Gastrocnemius medialis (tissue), 4 donors: ENCODE results near the gene NISCH. TPM values are rescaled to one million over a fixed set of nuclear protein-coding genes. Genes with fewer than 3 reads are reported as not detected.
"Not testable (repeated sequence)": the region's sequence is repeated elsewhere in the genome, so short reads cannot be mapped to it uniquely, and the experiment has no call there.

Experiments
- ATAC-seq, 2 donors: fragments of 150-250 bp; one replicate each; pipeline ENCODE4 v1.9.1; 2016
- DNase-seq, 2 donors: peaks; one replicate each; pipeline ENCODE4 v3.0.0-alpha.2; 2019
- H3K27ac ChIP-seq, 4 donors: fragments of 200-600 bp; sonication (generic); 1 replicate in 1 of 4; 2 replicates in 3 of 4; pipeline ENCODE4 v1.5.1; 2016 to 2018; ENCODE audit warnings: mild to moderate bottlenecking in 2 of 4, moderate library complexity in 1 of 4
- H3K27me3 ChIP-seq, 3 donors: fragments of 200-600 bp; sonication (generic) in 2 of 3; 1 replicate in 1 of 3; 2 replicates in 2 of 3; pipeline versions ENCODE4 v1.5.1 to v1.6.0; 2016 to 2019; ENCODE audit warnings: mild to moderate bottlenecking in 1 of 3, moderate library complexity in 1 of 3
- H3K36me3 ChIP-seq, 2 donors: fragments of 200-600 bp; sonication (generic) in 1 of 2; one replicate each; pipeline ENCODE4 v1.5.1; 2017 to 2018
- H3K4me1 ChIP-seq, 2 donors: fragments of 200-600 bp; sonication (generic) in 1 of 2; one replicate each; pipeline ENCODE4 v1.5.1; 2016 to 2017; ENCODE audit warnings: mild to moderate bottlenecking in 2 of 2
- H3K4me3 ChIP-seq, 4 donors: fragments of 200-600 bp; sonication (generic) in 3 of 4; 1 replicate in 1 of 4; 2 replicates in 3 of 4; pipeline ENCODE4 v1.5.1; 2016 to 2019; ENCODE audit warnings: mild to moderate bottlenecking in 2 of 4
- H3K9me3 ChIP-seq, 3 donors: fragments of 200-600 bp; sonication (generic) in 2 of 3; 1 replicate in 1 of 3; 2 replicates in 2 of 3; pipeline ENCODE4 v1.5.1; 2016 to 2019
- POLR2A ChIP-seq, 2 donors: fragments of 450-650 bp; IDR thresholded peaks; one replicate each; pipeline ENCODE4 v1.6.1; 2017; ENCODE audit warnings: antibody characterized with exemption in 2 of 2, mild to moderate bottlenecking in 2 of 2, moderate library complexity in 2 of 2
- in situ Hi-C, 4 donors: fragments of 200-750 bp; cut with MboI; loops; one replicate each; pipeline versions ENCODE4 v1.15.0 to v1.8.0; 2017; ENCODE audit warnings: low sequenced_read_pairs in 4 of 4
- intact Hi-C: fragments of 100-400 bp; cut with DNase I; formaldehyde crosslinking; loops from one replicate; pipeline ENCODE4 v1.15.1; 2023; ENCODE audit warnings: low total_unique reads
- total RNA-seq, 4 donors: library from RNA; depleted of rRNA; stranded (reverse); fragments of >200 nt; gene quantifications; one replicate each; pipeline versions ENCODE4 v1.1.0 to v1.2.3, GENCODE V29; 2016
- TF ChIP-seq, protein P1 (sequence below), 5 experiments: fragments of 450-650 bp in 3 of 5; fragments of 200-600 bp in 2 of 5; sonication (generic) in 2 of 5; IDR thresholded peaks in 4 of 5; conservative IDR thresholded peaks in 1 of 5; 1 replicate in 4 of 5; 2 replicates in 1 of 5; pipeline ENCODE4 v1.5.1; 2016 to 2019; ENCODE audit warnings: antibody characterized with exemption in 5 of 5, mild to moderate bottlenecking in 3 of 5, moderate library complexity in 3 of 5

The NISCH gene
- total RNA-seq, 4 donors from 2014 or later, result 19.2 to 38.3 (median 25.0) TPM

DNA sequence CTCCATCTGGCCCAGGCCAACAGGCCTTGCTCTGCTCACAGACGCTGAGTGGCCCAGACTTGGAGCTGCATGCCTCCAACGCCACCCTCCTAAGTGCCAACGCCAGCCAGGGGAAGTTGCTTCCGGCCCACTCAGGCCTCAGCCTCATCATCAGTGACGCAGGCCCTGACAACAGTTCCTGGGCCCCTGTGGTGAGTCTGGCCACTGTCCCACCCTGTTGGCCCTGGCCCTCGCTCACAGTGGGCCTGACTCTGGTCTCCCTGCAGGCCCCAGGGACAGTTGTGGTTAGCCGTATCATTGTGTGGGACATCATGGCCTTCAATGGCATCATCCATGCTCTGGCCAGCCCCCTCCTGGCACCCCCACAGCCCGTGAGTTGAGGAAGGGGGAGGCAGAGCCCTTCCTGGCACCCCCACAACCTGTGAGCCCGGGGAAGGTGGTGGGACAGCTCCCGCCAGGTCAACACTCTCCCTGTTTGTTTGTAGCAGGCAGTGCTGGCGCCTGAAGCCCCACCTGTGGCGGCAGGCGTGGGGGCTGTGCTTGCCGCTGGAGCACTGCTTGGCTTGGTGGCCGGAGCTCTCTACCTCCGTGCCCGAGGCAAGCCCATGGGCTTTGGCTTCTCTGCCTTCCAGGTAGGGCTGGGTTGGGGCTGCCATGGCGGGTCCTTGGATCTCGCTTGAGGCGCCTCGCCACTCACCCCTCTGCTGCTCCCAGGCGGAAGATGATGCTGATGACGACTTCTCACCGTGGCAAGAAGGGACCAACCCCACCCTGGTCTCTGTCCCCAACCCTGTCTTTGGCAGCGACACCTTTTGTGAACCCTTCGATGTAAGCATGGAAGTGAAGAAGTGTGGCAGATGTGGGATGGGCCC is 68.2 kb downstream of the NISCH start:
- in situ Hi-C loops, result no loop called here

DNA sequence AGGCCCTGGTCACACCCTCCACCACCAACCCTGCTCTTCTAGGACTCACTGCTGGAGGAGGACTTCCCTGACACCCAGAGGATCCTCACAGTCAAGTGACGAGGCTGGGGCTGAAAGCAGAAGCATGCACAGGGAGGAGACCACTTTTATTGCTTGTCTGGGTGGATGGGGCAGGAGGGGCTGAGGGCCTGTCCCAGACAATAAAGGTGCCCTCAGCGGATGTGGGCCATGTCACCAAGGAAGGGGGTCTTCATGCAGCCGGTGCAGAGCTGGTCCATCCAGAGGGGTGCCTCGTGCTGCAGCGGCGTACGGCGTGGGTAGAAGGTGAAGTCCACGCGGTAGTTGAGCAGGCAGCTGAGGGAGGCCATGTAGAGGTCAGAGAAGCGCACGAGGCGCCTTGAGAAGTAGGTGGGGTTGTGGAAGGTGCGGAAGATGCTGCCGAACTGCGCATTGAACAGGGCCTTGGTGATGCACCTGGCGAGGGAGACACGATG is 68.9 kb downstream of the NISCH start:
- H3K4me1 ChIP-seq, result peaks cover 6 to 9% of the 10 kb centered on the region in 2 donors
- ATAC-seq (no peak), DNase-seq (no peak)
- no peaks in the 10 kb centered on the region for H3K36me3 ChIP-seq
- H3K27ac ChIP-seq, result peak overlapping the region; percentile 33 to 80 (median 70)
- H3K27me3 ChIP-seq, result no peaks in the 10 kb centered on the region
- TF ChIP-seq, protein P1, sequence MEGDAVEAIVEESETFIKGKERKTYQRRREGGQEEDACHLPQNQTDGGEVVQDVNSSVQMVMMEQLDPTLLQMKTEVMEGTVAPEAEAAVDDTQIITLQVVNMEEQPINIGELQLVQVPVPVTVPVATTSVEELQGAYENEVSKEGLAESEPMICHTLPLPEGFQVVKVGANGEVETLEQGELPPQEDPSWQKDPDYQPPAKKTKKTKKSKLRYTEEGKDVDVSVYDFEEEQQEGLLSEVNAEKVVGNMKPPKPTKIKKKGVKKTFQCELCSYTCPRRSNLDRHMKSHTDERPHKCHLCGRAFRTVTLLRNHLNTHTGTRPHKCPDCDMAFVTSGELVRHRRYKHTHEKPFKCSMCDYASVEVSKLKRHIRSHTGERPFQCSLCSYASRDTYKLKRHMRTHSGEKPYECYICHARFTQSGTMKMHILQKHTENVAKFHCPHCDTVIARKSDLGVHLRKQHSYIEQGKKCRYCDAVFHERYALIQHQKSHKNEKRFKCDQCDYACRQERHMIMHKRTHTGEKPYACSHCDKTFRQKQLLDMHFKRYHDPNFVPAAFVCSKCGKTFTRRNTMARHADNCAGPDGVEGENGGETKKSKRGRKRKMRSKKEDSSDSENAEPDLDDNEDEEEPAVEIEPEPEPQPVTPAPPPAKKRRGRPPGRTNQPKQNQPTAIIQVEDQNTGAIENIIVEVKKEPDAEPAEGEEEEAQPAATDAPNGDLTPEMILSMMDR (IDR thresholded peaks at IDR 0.05 in 4 of 5, conservative IDR thresholded peaks at IDR 0.05 in 1 of 5), result no peak
- no peak for TF ChIP-seq POLR2A (IDR thresholded peaks at IDR 0.05)
- H3K9me3 ChIP-seq, result no peaks in the 10 kb centered on the region
- intact Hi-C loops, result no loop called here
- in situ Hi-C loops, result no loop called here
- H3K4me3 ChIP-seq, result no peak overlapping the region

More for the DNA sequence above, 68.2 kb downstream of the NISCH start:
- H3K27me3 ChIP-seq, result no peaks in the 10 kb centered on the region
- H3K27ac ChIP-seq, result peak overlapping the region; percentile 33 to 80 (median 70)
- H3K4me1 ChIP-seq, result peaks cover 4 to 7% of the 10 kb centered on the region in 2 donors
- no peaks in the 10 kb centered on the region for H3K36me3 ChIP-seq
- intact Hi-C loops, result no loop called here
- no peak overlapping the region for H3K4me3 ChIP-seq
- DNase-seq (no peak), ATAC-seq (no peak)
- TF ChIP-seq POLR2A (IDR thresholded peaks at IDR 0.05), result no peak
- TF ChIP-seq, protein P1 (IDR thresholded peaks at IDR 0.05 in 4 of 5, conservative IDR thresholded peaks at IDR 0.05 in 1 of 5), result no peak
- H3K9me3 ChIP-seq, result no peaks in the 10 kb centered on the region

DNA sequence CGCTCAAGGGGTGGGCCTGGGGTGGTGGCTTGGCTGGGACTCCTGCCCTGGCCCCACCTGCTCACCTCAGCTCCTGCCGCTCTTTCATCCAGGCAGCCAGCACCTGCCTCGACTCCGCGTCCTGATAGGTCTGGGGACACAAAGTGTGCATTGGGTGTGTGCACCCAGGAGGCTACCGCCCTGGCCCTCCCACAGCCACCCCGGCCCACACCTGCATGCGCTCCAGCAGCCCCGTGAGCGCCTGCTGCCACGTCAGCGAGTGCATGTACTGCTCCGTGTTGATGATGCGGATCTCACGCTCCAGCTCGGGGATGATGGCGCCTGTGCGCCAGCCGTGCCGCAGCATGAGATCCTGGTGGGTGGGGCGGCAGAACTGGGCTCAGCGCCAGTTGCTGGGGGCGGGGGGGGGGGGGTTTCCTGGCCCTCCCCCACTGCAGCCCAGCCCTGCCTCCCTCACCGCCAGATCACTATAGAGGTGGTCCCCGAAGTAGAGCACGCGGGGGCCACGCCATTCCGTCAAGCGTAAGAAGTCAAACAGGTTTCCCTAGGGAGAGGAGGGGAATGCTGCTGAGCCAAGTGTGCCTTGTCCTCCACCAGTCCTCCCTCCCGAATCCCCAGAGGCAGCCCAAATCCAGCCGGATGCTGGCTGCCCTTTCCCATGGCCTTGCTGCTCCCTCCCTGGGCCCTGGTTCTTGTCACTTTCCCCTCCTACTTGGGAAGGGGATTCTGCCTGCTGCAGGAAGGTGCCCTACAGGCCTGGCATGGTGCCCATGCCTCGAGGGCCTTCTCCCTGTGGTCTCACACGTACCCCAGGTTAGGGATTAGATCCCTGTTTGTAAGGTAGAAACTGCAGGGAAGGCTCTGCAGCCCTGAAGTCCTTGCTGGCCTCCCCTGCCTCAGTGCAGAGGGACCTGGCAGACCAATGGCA is 69.6 kb downstream of the NISCH start:
- TF ChIP-seq, protein P1 (IDR thresholded peaks at IDR 0.05 in 4 of 5, conservative IDR thresholded peaks at IDR 0.05 in 1 of 5), result no peak
- no peak for TF ChIP-seq POLR2A (IDR thresholded peaks at IDR 0.05)
- Histone ChIP-seq H3K4me1 (peaks cover 14 to 16% of the 10 kb centered on the region in 2 donors), H3K36me3 (no peaks in the 10 kb centered on the region), H3K27me3 (no peaks in the 10 kb centered on the region), H3K9me3 (no peaks in the 10 kb centered on the region), H3K4me3 (no peak overlapping the region), H3K27ac (peak overlapping the region; percentile 61 to 80 (median 70))
- intact Hi-C loops (no loop called here), in situ Hi-C loops (no loop called here)
- ATAC-seq, result peak; percentile 18 to 31
- no peak for DNase-seq

DNA sequence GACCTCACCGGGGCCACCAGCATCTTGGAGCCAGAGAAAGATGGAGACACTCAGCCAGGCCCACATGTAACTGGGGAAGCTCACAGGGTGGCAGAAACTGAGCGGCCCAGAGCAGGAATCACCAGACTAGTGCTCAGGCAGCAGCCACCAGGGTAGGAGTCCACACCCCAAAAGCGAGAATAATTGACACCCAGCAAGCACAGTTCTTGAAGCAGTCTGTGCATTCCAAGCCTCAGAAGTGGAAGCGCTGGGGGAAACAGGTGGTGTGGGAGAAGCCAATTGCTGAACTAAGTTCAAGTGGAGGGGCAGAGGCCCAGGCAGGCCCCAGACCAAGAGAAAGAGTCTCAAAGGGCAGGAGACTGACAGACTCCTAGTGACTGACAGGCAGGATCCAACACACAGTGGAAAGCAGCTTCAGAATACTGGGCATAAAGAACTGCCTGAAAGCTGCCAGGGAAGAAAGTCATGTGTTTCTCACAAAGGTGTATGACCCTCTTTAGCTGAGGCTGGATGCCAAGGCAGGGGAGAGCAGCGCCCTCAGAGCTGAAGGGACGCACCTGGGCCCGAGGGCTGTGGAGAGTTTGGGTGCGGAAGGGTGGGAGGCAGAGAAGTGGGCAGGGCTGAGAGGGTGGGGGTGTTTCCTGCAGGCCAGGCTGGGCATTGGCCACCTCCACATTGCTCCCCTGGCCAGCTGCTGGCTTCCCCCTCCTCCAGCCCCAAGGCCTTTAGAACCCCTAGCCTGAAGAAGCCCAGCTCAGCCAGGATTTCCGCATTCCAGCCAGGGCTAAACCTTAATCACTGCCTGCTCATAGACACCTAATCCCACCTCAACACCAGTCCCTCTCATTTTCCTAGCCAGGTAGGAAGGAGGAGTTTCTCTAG is 70.5 kb downstream of the NISCH start:
- Histone ChIP-seq H3K9me3 (no peaks in the 10 kb centered on the region), H3K36me3 (no peaks in the 10 kb centered on the region), H3K4me3 (no peak overlapping the region), H3K4me1 (peaks cover 23 to 25% of the 10 kb centered on the region in 2 donors), H3K27ac (peak overlapping the region; percentile 61 to 80 (median 70)), H3K27me3 (no peaks in the 10 kb centered on the region)
- in situ Hi-C loops, result no loop called here
- no peak for DNase-seq
- intact Hi-C loops, result no loop called here
- TF ChIP-seq POLR2A (IDR thresholded peaks at IDR 0.05), result no peak
- TF ChIP-seq, protein P1 (IDR thresholded peaks at IDR 0.05 in 4 of 5, conservative IDR thresholded peaks at IDR 0.05 in 1 of 5), result no peak
- ATAC-seq, result no peak

DNA sequence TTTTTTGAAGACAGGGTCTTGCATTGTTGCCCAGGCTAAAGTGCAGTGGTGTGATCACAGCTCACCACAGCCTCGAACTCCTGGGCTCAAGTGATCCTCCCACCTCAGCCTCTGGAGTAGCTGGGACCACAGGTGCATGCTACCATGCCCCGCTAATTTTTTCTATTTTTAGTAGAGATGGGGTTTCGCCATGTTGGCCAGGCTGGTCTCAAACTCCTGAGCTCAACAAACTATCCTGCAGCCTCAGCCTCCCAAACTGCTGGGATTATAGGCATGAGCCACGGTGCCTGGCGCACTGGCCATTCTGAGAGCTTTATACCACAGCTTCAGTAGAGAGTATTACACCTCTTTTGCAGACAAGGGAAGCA is 71.3 kb downstream of the NISCH start:
- DNase-seq, H3K9me3 ChIP-seq, in situ Hi-C loops, H3K27me3 ChIP-seq, H3K4me3 ChIP-seq, intact Hi-C loops, H3K36me3 ChIP-seq, ATAC-seq: not testable (repeated sequence)
- Histone ChIP-seq H3K4me1 (peaks cover 28 to 32% of the 10 kb centered on the region in 2 donors), H3K27ac (peak overlapping the region in 3 of 4 donors; percentile 67 to 80 (median 72))
